Measurements from ENCODE around the gene EHMT1.

EHMT1 gene

DNA sequence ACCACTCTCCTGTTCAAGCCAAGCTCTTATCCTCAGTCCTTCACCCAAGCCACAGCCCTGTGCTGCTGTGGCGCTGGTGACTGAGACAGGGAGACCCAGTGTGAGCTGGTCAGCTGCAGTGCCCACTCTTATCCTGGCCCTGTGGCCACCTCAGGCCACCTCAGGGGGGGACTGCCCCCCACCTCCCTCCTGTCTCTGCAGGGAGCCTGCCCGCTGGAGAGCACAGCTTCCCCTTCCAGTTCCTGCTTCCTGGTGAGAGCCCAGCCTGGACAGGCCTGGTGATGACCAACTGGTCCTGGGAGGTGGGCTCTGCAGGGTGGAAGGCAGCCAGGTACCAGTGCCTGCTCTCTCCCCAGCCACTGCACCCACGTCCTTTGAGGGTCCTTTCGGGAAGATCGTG lies 5.5 kb upstream of the EHMT1 start:
- Histone ChIP-seq H3K9me3 (ENCODE audit: insufficient read depth, low read length) (no peaks in the 10 kb centered on the region), H3K36me3 (ENCODE audit: low read length) (no peaks in the 10 kb centered on the region), H4K20me1 (ENCODE audit: low read depth, low read length) (no peaks in the 10 kb centered on the region), H2AFZ (ENCODE audit: low read depth, low read length, severe bottlenecking) (no peak overlapping the region), H3K4me3 (ENCODE audit: insufficient read depth, low read length, poor library complexity, severe bottlenecking) (no peak overlapping the region), H3K27me3 (ENCODE audit: low read length) (no peaks in the 10 kb centered on the region), H3K79me2 (ENCODE audit: insufficient read depth, low read length) (peaks cover 11% of the 10 kb centered on the region), H3K4me2 (ENCODE audit: low read depth, low read length, poor library complexity, severe bottlenecking) (no peak overlapping the region), H3F3A (ENCODE audit: insufficient read depth) (no peaks in the 10 kb centered on the region), H3K27ac (ENCODE audit: low read depth, low read length) (no peak overlapping the region), H3K9ac (ENCODE audit: low read length) (no peak overlapping the region), H3K9me2 (replicated peaks; ENCODE audit: insufficient read depth, low read length) (no peaks in the 10 kb centered on the region)
- TF ChIP-seq EZH2phosphoT487 (conservative IDR thresholded peaks at IDR 0.05; ENCODE audit: low read length) = no peak
- no peak for TF ChIP-seq CTCF (IDR thresholded peaks at IDR 0.05; ENCODE audit: insufficient read depth, low read length, poor library complexity, severe bottlenecking)

- H3K9me2 ChIP-seq (replicated peaks; ENCODE audit: insufficient read depth, low read length) = no peaks in the 10 kb centered on the region
- no peak overlapping the region for H3K4me2 ChIP-seq (ENCODE audit: low read depth, low read length, poor library complexity, severe bottlenecking)
- H3K9ac ChIP-seq (ENCODE audit: low read length) = no peak overlapping the region
- H3K27me3 ChIP-seq (ENCODE audit: low read length) = no peaks in the 10 kb centered on the region
- H3K36me3 ChIP-seq (ENCODE audit: low read length) = no peaks in the 10 kb centered on the region
- H3K79me2 ChIP-seq (ENCODE audit: insufficient read depth, low read length) = peaks cover 13% of the 10 kb centered on the region
- H3K4me3 ChIP-seq (ENCODE audit: insufficient read depth, low read length, poor library complexity, severe bottlenecking) = no peak overlapping the region
- H3K27ac ChIP-seq (ENCODE audit: low read depth, low read length) = no peak overlapping the region
- H4K20me1 ChIP-seq (ENCODE audit: low read depth, low read length) = no peaks in the 10 kb centered on the region
- H3F3A ChIP-seq (ENCODE audit: insufficient read depth) = no peaks in the 10 kb centered on the region
- no peaks in the 10 kb centered on the region for H3K9me3 ChIP-seq (ENCODE audit: insufficient read depth, low read length)
- no peak overlapping the region for H2AFZ ChIP-seq (ENCODE audit: low read depth, low read length, severe bottlenecking)
- TF ChIP-seq CTCF (IDR thresholded peaks at IDR 0.05; ENCODE audit: insufficient read depth, low read length, poor library complexity, severe bottlenecking) (no peak), EZH2phosphoT487 (conservative IDR thresholded peaks at IDR 0.05; ENCODE audit: low read length) (no peak)
Measured at GRCh38 chr9:137613738-137614523, 4.9 kb upstream of the EHMT1 start.

- H3K9ac ChIP-seq (ENCODE audit: low read length) = no peak overlapping the region
- no peaks in the 10 kb centered on the region for H3K27me3 ChIP-seq (ENCODE audit: low read length)
- no peaks in the 10 kb centered on the region for H3K9me2 ChIP-seq (replicated peaks; ENCODE audit: insufficient read depth, low read length)
- H3F3A ChIP-seq (ENCODE audit: insufficient read depth) = no peaks in the 10 kb centered on the region; the same call in 1 of the 2 replicates
- H3K27ac ChIP-seq (ENCODE audit: low read depth, low read length) = no peak overlapping the region
- H2AFZ ChIP-seq (ENCODE audit: low read depth, low read length, severe bottlenecking) = no peak overlapping the region
- no peak for TF ChIP-seq EZH2phosphoT487 (conservative IDR thresholded peaks at IDR 0.05; ENCODE audit: low read length)
- no peak for TF ChIP-seq CTCF (IDR thresholded peaks at IDR 0.05; ENCODE audit: insufficient read depth, low read length, poor library complexity, severe bottlenecking)
- no peaks in the 10 kb centered on the region for H3K9me3 ChIP-seq (ENCODE audit: insufficient read depth, low read length)
- H4K20me1 ChIP-seq (ENCODE audit: low read depth, low read length) = no peaks in the 10 kb centered on the region
- no peak overlapping the region for H3K4me2 ChIP-seq (ENCODE audit: low read depth, low read length, poor library complexity, severe bottlenecking)
- H3K36me3 ChIP-seq (ENCODE audit: low read length) = no peaks in the 10 kb centered on the region
- H3K79me2 ChIP-seq (ENCODE audit: insufficient read depth, low read length) = peaks cover 19% of the 10 kb centered on the region
- no peak overlapping the region for H3K4me3 ChIP-seq (ENCODE audit: insufficient read depth, low read length, poor library complexity, severe bottlenecking)
Measured at GRCh38 chr9:137614631-137615386, 4.0 kb upstream of the EHMT1 start.

Measured in SU-DHL-6 (cell line).